ENCODE measurements around the gene EPB41L5.

DNA sequence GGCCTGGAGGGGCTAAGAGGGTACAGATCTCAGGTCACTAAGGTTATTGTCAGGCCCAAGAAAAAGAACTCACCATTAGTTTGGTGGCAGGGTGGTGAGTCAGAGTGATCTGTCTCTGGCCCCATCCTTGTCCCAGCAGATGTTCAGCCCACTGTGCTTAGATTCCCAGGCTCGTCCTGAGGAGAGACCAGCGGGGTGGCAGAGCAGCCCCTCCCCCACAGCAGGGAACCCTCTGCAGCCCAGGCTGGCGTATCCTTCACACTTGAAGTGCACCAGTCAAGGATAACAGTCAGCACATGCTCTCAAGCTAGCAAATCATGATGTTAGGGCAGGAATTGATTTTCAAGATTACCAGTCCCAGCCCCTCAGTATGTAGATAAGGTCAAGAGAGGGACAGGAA is 167.2 kb downstream of the EPB41L5 start:
- TF ChIP-seq, protein P1, sequence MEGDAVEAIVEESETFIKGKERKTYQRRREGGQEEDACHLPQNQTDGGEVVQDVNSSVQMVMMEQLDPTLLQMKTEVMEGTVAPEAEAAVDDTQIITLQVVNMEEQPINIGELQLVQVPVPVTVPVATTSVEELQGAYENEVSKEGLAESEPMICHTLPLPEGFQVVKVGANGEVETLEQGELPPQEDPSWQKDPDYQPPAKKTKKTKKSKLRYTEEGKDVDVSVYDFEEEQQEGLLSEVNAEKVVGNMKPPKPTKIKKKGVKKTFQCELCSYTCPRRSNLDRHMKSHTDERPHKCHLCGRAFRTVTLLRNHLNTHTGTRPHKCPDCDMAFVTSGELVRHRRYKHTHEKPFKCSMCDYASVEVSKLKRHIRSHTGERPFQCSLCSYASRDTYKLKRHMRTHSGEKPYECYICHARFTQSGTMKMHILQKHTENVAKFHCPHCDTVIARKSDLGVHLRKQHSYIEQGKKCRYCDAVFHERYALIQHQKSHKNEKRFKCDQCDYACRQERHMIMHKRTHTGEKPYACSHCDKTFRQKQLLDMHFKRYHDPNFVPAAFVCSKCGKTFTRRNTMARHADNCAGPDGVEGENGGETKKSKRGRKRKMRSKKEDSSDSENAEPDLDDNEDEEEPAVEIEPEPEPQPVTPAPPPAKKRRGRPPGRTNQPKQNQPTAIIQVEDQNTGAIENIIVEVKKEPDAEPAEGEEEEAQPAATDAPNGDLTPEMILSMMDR (IDR thresholded peaks at IDR 0.05; ENCODE audit: poor library complexity), result no peak
- TF ChIP-seq EZH2phosphoT487 (IDR thresholded peaks at IDR 0.05; ENCODE audit: low read depth, severe bottlenecking, unreplicated experiment), result no peak

All from hepatocyte (in vitro differentiated cells).